Erythroblast (primary cell): ENCODE measurements around the gene PSMB7.

Experiments used
- GATA1 ChIP-seq: IDR thresholded peaks from 2 replicates; pipeline ENCODE4 v1.6.1; 2011; ENCODE audit warnings: low read depth, mild to moderate bottlenecking, control low read depth, low read length, moderate library complexity
- POLR2A ChIP-seq: IDR thresholded peaks from 2 replicates; pipeline ENCODE4 v1.6.1; 2011; ENCODE audit warnings: mild to moderate bottlenecking, low read length

DNA sequence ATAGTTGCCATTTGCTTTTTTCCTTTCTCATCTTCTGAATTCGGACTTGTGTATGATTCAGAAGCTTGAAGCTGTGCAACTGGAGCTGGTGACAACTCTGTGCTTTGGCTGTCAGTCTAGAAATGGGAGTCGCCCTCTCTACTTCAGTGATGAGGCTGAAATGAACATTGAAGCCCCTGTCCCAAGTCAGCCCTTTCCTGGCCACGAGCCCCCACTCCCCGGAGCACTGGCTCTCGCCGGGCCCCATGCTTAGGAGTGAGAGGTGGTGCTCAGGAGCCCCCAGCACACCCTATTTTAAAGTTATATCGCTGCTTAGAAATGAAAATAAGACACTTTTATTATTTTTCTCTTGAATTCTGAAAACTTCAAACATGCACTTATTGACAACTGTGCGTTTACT is 66.0 kb downstream of the PSMB7 start:
- TF ChIP-seq POLR2A (no peak), GATA1 (no peak)
